Neural cell (in vitro differentiated cells): ENCODE data around the gene USP9X. TPM values are rescaled to one million over a fixed set of nuclear protein-coding genes. Genes with fewer than 3 reads are reported as not detected.

Source experiments
- H2AFZ ChIP-seq: fragments of 200-600, 300-800 bp; sonication (generic), shearing (Covaris generic); 2 replicates; pipeline ENCODE4 v1.6.0; 2014; ENCODE audit warnings: low read depth, mild to moderate bottlenecking, antibody characterized with exemption, low read length, moderate library complexity
- H3F3A ChIP-seq: fragments of 200-600 bp; shearing (Covaris generic); 2 replicates; pipeline ENCODE4 v1.6.1; 2016; ENCODE audit warnings: mild to moderate bottlenecking, moderate library complexity, mixed read lengths, antibody characterized with exemption, low read length; ENCODE audit not compliant: insufficient read depth, poor library complexity, severe bottlenecking
- H3K27ac ChIP-seq: fragments of 200-600, 300-800 bp; sonication (generic), shearing (Covaris generic); 2 replicates; pipeline ENCODE4 v1.5.1; 2014; ENCODE audit warnings: mild to moderate bottlenecking, low read length, moderate library complexity
- H3K27me3 ChIP-seq: fragments of 300-800, 200-600 bp; sonication (generic), shearing (Covaris generic); 2 replicates; pipeline ENCODE4 v1.6.0; 2014; ENCODE audit warnings: mild to moderate bottlenecking, low read depth, low read length, moderate library complexity; ENCODE audit not compliant: insufficient read depth
- H3K36me3 ChIP-seq: fragments of 300-800, 200-600 bp; sonication (generic), shearing (Covaris generic); 2 replicates; pipeline ENCODE4 v1.5.1; 2014; ENCODE audit warnings: mild to moderate bottlenecking, antibody characterized with exemption, low read length, moderate library complexity; ENCODE audit not compliant: insufficient read depth
- H3K4me2 ChIP-seq: fragments of 300-800, 200-600 bp; sonication (generic), shearing (Covaris generic); 2 replicates; pipeline ENCODE4 v1.6.0; 2014; ENCODE audit warnings: mild to moderate bottlenecking, low read length
- H3K4me3 ChIP-seq: fragments of 300-800, 200-600 bp; sonication (generic), shearing (Covaris generic); 2 replicates; pipeline ENCODE4 v1.5.1; 2014; ENCODE audit warnings: mild to moderate bottlenecking, low read length, moderate library complexity
- H3K79me2 ChIP-seq: fragments of 200-600 bp; shearing (Covaris generic); replicated peaks from 2 replicates; pipeline ENCODE4 v1.6.0; 2014; ENCODE audit warnings: mild to moderate bottlenecking, low read length, moderate library complexity; ENCODE audit not compliant: insufficient read depth
- H3K9ac ChIP-seq: fragments of 300-800, 200-600 bp; sonication (generic), shearing (Covaris generic); 2 replicates; pipeline ENCODE4 v1.6.1; 2016; ENCODE audit warnings: mild to moderate bottlenecking, low read length, mixed read lengths
- H3K9me2 ChIP-seq: fragments of 200-600 bp; shearing (Covaris generic); 2 replicates; pipeline ENCODE4 v1.6.1; 2016; ENCODE audit warnings: mild to moderate bottlenecking, low read length, mixed read lengths; ENCODE audit not compliant: insufficient read depth
- H3K9me3 ChIP-seq: fragments of 200-600, 300-800 bp; sonication (generic), shearing (Covaris generic); 2 replicates; pipeline ENCODE4 v1.6.1; 2016; ENCODE audit warnings: mild to moderate bottlenecking, mixed run types, low read length, moderate library complexity, mixed read lengths
- H4K20me1 ChIP-seq: fragments of 200-600 bp; shearing (Covaris generic); 2 replicates; pipeline ENCODE4 v1.6.1; 2016; ENCODE audit warnings: mild to moderate bottlenecking, mixed run types; ENCODE audit not compliant: insufficient read depth
- CTCF ChIP-seq: fragments of 450-650 bp; IDR thresholded peaks from 2 replicates; pipeline ENCODE4 v1.5.1; 2014; ENCODE audit warnings: antibody characterized with exemption, mild to moderate bottlenecking, moderate library complexity; ENCODE audit not compliant: poor library complexity, severe bottlenecking
- EP300 ChIP-seq: fragments of 450-650 bp; conservative IDR thresholded peaks from 2 replicates; pipeline ENCODE4 v1.6.1; 2014; ENCODE audit warnings: antibody characterized with exemption, mild to moderate bottlenecking, moderate library complexity; ENCODE audit not compliant: poor library complexity, severe bottlenecking
- EZH2 ChIP-seq: fragments of 200-600, 300-800 bp; shearing (Covaris generic), sonication (generic); IDR thresholded peaks from 2 replicates; pipeline ENCODE4 v1.6.1; 2014; ENCODE audit warnings: antibody characterized with exemption, low read length, borderline replicate concordance, mild to moderate bottlenecking; ENCODE audit not compliant: insufficient read depth, poor library complexity, severe bottlenecking
- MXI1 ChIP-seq: fragments of 450-650 bp; conservative IDR thresholded peaks from 2 replicates; pipeline ENCODE4 v1.6.1; 2014; ENCODE audit warnings: antibody characterized with exemption, mild to moderate bottlenecking; ENCODE audit not compliant: poor library complexity, severe bottlenecking
- POLR2AphosphoS5 ChIP-seq: IDR thresholded peaks from 2 replicates; pipeline ENCODE4 v1.6.1; 2012
- RAD21 ChIP-seq: fragments of 450-650 bp; conservative IDR thresholded peaks from 2 replicates; pipeline ENCODE4 v1.6.1; 2014; ENCODE audit warnings: antibody characterized with exemption, mild to moderate bottlenecking, moderate library complexity
- SMC3 ChIP-seq: fragments of 450-650 bp; conservative IDR thresholded peaks from 2 replicates; pipeline ENCODE4 v1.6.1; 2014; ENCODE audit warnings: antibody characterized with exemption, mild to moderate bottlenecking, moderate library complexity; ENCODE audit not compliant: poor library complexity
- TAF1 ChIP-seq: IDR thresholded peaks from 2 replicates; pipeline ENCODE4 v1.6.1; 2012; ENCODE audit warnings: low read depth
- polyA plus RNA-seq: library from polyadenylated mRNA; depleted of rRNA; stranded (reverse); fragments of >200 nt; gene quantifications from 2 replicates; pipeline ENCODE4 v1.2.3, GENCODE V29; 2014
- TF ChIP-seq, protein P1 (sequence below): IDR thresholded peaks from 2 replicates; pipeline ENCODE4 v1.6.1; 2012; ENCODE audit warnings: borderline replicate concordance

The USP9X gene
- polyA plus RNA-seq, 1 donor from 2014 or later = 36.1 TPM

DNA sequence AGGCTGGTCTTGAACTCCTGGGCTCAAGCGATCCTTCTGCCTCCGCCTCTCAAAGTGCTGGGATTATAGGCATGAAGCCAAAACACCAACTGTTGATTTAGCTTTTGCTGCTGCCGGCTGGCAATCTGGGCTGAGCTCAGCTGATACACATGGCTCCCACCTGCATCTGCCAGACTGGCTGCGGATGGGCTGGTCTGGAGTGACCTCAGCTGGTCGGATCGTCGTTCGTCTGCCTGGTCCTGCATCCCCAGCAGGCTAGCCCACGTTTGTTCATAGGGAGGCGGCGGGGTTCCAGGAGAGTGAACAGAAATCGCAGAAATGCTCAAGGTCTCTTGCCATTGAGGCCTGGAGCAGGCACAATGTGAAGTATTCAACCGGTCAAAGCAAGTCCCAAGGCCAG lies 174.3 kb downstream of the USP9X start:
- no peaks in the 10 kb centered on the region for H4K20me1 ChIP-seq
- no peak overlapping the region for H3K4me2 ChIP-seq
- H3K36me3 ChIP-seq = no peaks in the 10 kb centered on the region
- no peak overlapping the region for H3K4me3 ChIP-seq
- H2AFZ ChIP-seq = no peak overlapping the region
- no peak overlapping the region for H3K9ac ChIP-seq
- no peaks in the 10 kb centered on the region for H3K79me2 ChIP-seq
- H3K9me3 ChIP-seq = no peaks in the 10 kb centered on the region
- no peaks in the 10 kb centered on the region for H3K27me3 ChIP-seq
- no peaks in the 10 kb centered on the region for H3F3A ChIP-seq
- H3K9me2 ChIP-seq = no peaks in the 10 kb centered on the region
- no peak overlapping the region for H3K27ac ChIP-seq
- no peak for TF ChIP-seq MXI1
- TF ChIP-seq RAD21 = no peak
- no peak for TF ChIP-seq TAF1
- TF ChIP-seq CTCF = no peak
- TF ChIP-seq, protein P1, sequence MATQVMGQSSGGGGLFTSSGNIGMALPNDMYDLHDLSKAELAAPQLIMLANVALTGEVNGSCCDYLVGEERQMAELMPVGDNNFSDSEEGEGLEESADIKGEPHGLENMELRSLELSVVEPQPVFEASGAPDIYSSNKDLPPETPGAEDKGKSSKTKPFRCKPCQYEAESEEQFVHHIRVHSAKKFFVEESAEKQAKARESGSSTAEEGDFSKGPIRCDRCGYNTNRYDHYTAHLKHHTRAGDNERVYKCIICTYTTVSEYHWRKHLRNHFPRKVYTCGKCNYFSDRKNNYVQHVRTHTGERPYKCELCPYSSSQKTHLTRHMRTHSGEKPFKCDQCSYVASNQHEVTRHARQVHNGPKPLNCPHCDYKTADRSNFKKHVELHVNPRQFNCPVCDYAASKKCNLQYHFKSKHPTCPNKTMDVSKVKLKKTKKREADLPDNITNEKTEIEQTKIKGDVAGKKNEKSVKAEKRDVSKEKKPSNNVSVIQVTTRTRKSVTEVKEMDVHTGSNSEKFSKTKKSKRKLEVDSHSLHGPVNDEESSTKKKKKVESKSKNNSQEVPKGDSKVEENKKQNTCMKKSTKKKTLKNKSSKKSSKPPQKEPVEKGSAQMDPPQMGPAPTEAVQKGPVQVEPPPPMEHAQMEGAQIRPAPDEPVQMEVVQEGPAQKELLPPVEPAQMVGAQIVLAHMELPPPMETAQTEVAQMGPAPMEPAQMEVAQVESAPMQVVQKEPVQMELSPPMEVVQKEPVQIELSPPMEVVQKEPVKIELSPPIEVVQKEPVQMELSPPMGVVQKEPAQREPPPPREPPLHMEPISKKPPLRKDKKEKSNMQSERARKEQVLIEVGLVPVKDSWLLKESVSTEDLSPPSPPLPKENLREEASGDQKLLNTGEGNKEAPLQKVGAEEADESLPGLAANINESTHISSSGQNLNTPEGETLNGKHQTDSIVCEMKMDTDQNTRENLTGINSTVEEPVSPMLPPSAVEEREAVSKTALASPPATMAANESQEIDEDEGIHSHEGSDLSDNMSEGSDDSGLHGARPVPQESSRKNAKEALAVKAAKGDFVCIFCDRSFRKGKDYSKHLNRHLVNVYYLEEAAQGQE = no peak
- no peak for TF ChIP-seq EZH2
- no peak for TF ChIP-seq EP300
- no peak for TF ChIP-seq POLR2AphosphoS5

DNA sequence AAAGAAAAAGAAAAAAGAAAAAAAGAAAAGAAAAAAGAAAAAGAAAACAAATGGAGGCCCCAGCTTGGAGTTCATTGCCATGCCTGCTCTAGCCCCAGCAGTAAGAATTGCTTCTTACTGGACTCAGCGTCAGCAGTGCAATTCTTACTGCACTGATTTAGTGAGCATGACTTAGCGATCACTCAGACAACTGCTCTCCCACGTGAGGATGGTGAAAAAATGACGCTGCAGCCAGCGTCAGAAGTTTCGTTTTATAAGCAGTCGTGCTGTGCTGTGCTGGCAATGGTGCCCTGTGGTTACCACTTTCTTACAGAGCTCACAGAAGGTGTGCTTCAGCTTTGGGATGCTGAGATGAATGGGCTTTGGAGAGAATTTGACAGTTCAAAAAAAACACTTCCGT lies 180.4 kb downstream of the USP9X start:
- H3K36me3 ChIP-seq = no peaks in the 10 kb centered on the region
- H3K27me3 ChIP-seq = no peaks in the 10 kb centered on the region
- no peaks in the 10 kb centered on the region for H3K79me2 ChIP-seq
- no peak overlapping the region for H3K9ac ChIP-seq
- no peaks in the 10 kb centered on the region for H4K20me1 ChIP-seq
- no peak overlapping the region for H3K4me3 ChIP-seq
- H3K9me3 ChIP-seq = no peaks in the 10 kb centered on the region
- H3K27ac ChIP-seq = no peak overlapping the region
- H2AFZ ChIP-seq = no peak overlapping the region
- H3K4me2 ChIP-seq = no peak overlapping the region
- no peaks in the 10 kb centered on the region for H3K9me2 ChIP-seq
- TF ChIP-seq RAD21 (no peak), CTCF (no peak), MXI1 (no peak), POLR2AphosphoS5 (no peak), SMC3 (no peak), TAF1 (no peak), EZH2 (no peak), EP300 (no peak)
- TF ChIP-seq, protein P1 = no peak
- H3F3A ChIP-seq = no peaks in the 10 kb centered on the region
